ENCODE results near the gene NECTIN4.
"Not testable (repeated sequence)": the region's sequence is repeated elsewhere in the genome, so short reads cannot be mapped to it uniquely, and the experiment has no call there.

The NECTIN4 gene

GRCh38 chr1:161072751-161073449, 16.5 kb downstream of the NECTIN4 start:
- H3K27ac ChIP-seq (ENCODE audit: insufficient read depth, low read length, poor library complexity, severe bottlenecking), result no peak overlapping the region
- H3K4me1 ChIP-seq (ENCODE audit: control insufficient read depth, insufficient read depth, low read length, poor library complexity, severe bottlenecking), result peaks cover 22% of the 10 kb centered on the region
- no peaks in the 10 kb centered on the region for H3K36me3 ChIP-seq (ENCODE audit: control insufficient read depth, insufficient read depth, low read length)
- H3K4me3 ChIP-seq (ENCODE audit: insufficient read depth, low read depth, low read length, poor library complexity, severe bottlenecking), result no peak overlapping the region
- no peak for DNase-seq
- no peaks in the 10 kb centered on the region for H3K9me3 ChIP-seq (ENCODE audit: control insufficient read depth, low read length)
- H3K27me3 ChIP-seq (replicated peaks; ENCODE audit: control insufficient read depth, insufficient read depth, low read length, poor library complexity, severe bottlenecking), result no peaks in the 10 kb centered on the region

GRCh38 chr1:161071886-161072371, 17.4 kb downstream of the NECTIN4 start:
- Histone ChIP-seq H3K4me1 (ENCODE audit: control insufficient read depth, insufficient read depth, low read length, poor library complexity, severe bottlenecking) (peaks cover 31% of the 10 kb centered on the region), H3K27ac (ENCODE audit: insufficient read depth, low read length, poor library complexity, severe bottlenecking) (no peak overlapping the region), H3K4me3 (ENCODE audit: insufficient read depth, low read depth, low read length, poor library complexity, severe bottlenecking) (no peak overlapping the region), H3K9me3 (ENCODE audit: control insufficient read depth, low read length) (no peaks in the 10 kb centered on the region), H3K27me3 (replicated peaks; ENCODE audit: control insufficient read depth, insufficient read depth, low read length, poor library complexity, severe bottlenecking) (no peaks in the 10 kb centered on the region), H3K36me3 (ENCODE audit: control insufficient read depth, insufficient read depth, low read length) (no peaks in the 10 kb centered on the region)
- DNase-seq, result peak in 2 of 3 donors; percentile 9 to 22

DNA sequence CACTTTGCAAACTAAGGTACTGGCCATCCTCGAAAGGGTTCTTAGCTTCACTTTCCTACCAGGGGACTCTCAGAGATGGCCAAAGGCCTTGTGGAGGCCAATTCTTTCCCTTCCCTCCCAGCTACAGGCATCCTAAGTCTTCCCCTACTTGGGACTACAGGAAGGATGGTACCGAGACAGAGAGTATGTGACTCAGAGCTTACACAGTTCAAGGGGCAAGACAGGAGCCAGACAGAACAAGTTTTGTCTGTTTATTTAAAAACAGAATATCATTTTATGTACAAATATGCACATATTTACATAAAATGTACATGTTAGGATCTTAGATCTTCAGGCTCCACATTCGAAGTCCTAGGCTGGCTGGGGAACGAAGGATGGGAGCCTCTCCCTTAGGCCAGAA, 18.6 kb downstream of the NECTIN4 start:
- Histone ChIP-seq H3K9me3 (ENCODE audit: control insufficient read depth, low read length) (no peaks in the 10 kb centered on the region), H3K27ac (ENCODE audit: insufficient read depth, low read length, poor library complexity, severe bottlenecking) (no peak overlapping the region), H3K4me1 (ENCODE audit: control insufficient read depth, insufficient read depth, low read length, poor library complexity, severe bottlenecking) (peaks cover 42% of the 10 kb centered on the region), H3K27me3 (replicated peaks; ENCODE audit: control insufficient read depth, insufficient read depth, low read length, poor library complexity, severe bottlenecking) (no peaks in the 10 kb centered on the region), H3K36me3 (ENCODE audit: control insufficient read depth, insufficient read depth, low read length) (peaks cover 4% of the 10 kb centered on the region), H3K4me3 (ENCODE audit: insufficient read depth, low read depth, low read length, poor library complexity, severe bottlenecking) (no peak overlapping the region)
- DNase-seq, result no peak

GRCh38 chr1:161069731-161070270, 19.6 kb downstream of the NECTIN4 start, which contains the start of gene ARHGAP30:
TSS of gene ARHGAP30 (minus strand) at chr1:161069891. CDS start at chr1:161069624, 267 bp downstream.
- Histone ChIP-seq H3K27ac (ENCODE audit: insufficient read depth, low read length, poor library complexity, severe bottlenecking) (peak within 1 kb of the TSS; percentile 94), H3K27me3 (replicated peaks; ENCODE audit: control insufficient read depth, insufficient read depth, low read length, poor library complexity, severe bottlenecking) (no peaks in the 10 kb centered on the region), H3K9me3 (ENCODE audit: control insufficient read depth, low read length) (no peaks in the 10 kb centered on the region), H3K4me1 (ENCODE audit: control insufficient read depth, insufficient read depth, low read length, poor library complexity, severe bottlenecking) (peaks cover 48% of the 10 kb centered on the region), H3K36me3 (ENCODE audit: control insufficient read depth, insufficient read depth, low read length) (peaks cover 4% of the 10 kb centered on the region), H3K4me3 (ENCODE audit: insufficient read depth, low read depth, low read length, poor library complexity, severe bottlenecking) (peak within 1 kb of the TSS; percentile 89)
- peak; percentile 73 to 77 (median 76) for DNase-seq

DNA sequence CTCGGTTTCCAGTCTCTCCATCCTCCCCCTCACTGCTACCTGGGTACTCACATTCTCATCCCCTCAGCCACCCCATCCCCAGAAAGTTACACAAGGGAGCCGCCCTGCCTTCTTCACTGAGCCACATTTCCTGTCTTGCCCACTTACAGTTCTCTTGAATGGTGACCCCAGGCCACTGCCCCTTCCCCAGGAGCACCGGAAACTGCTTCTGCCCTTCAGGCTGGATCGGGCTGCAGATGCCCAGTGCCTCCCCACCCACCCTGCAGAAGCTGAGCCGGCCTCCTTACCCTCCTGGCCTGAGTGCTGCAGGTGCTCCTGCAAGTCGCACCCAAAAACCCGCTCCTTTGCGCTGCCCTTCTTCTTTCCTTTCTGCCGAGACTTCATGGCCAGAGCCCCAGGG, 20.1 kb downstream of the NECTIN4 start:
- peaks cover 53% of the 10 kb centered on the region for H3K4me1 ChIP-seq (ENCODE audit: control insufficient read depth, insufficient read depth, low read length, poor library complexity, severe bottlenecking)
- peak overlapping the region; percentile 89 for H3K4me3 ChIP-seq (ENCODE audit: insufficient read depth, low read depth, low read length, poor library complexity, severe bottlenecking)
- H3K27me3 ChIP-seq (replicated peaks; ENCODE audit: control insufficient read depth, insufficient read depth, low read length, poor library complexity, severe bottlenecking), result no peaks in the 10 kb centered on the region
- no peak for DNase-seq
- no peaks in the 10 kb centered on the region for H3K9me3 ChIP-seq (ENCODE audit: control insufficient read depth, low read length)
- peak overlapping the region; percentile 94 for H3K27ac ChIP-seq (ENCODE audit: insufficient read depth, low read length, poor library complexity, severe bottlenecking)
- peaks cover 4% of the 10 kb centered on the region for H3K36me3 ChIP-seq (ENCODE audit: control insufficient read depth, insufficient read depth, low read length)

DNA sequence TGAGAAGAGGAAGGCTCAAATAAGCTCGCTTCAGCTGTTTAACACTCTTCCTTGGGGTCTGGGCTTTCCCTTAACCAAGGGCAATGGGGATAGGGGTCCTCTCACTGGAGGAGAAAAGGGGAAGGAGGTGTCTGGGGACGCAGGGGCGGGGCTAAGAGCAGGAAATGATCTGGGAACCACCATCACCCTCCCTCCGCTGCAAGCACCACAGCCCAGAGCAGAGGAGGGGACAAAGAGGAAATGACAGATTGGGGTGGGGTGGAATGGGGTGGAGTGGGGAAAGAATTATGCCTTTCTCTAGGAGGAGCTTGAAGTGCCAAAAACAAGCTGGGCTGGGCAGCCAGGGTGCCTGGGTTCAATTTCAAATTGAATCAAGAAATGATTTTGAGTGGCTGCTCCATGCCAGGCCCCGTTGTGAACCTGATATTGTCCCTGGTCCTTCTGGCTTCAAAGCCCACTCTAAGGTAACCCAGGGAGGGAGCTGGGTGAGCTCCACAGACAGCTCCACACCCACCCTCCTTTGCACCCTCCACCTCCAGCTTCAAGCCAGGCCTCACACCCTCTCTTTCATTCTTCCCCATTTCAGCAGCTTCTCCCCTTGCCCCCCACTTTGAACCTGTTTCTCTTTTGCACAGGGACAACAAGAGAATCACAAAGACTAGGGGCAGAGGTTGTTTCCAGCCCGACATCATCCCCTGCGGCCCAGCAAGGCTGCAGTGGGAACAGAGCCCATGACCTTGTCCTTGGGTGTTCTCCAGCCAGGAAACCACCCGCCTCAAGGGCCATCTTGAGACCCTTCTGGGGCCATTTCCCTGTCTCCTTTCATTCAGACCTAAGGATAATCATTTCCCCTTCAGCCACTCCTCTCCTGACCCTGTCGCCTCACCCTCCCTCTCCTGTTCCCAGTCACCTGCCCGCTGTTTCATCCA, 20.8 kb downstream of the NECTIN4 start:
- Histone ChIP-seq H3K36me3 (ENCODE audit: control insufficient read depth, insufficient read depth, low read length) (peaks cover 4% of the 10 kb centered on the region), H3K27ac (ENCODE audit: insufficient read depth, low read length, poor library complexity, severe bottlenecking) (peak overlapping the region; percentile 94), H3K9me3 (ENCODE audit: control insufficient read depth, low read length) (no peaks in the 10 kb centered on the region), H3K27me3 (replicated peaks; ENCODE audit: control insufficient read depth, insufficient read depth, low read length, poor library complexity, severe bottlenecking) (no peaks in the 10 kb centered on the region), H3K4me3 (ENCODE audit: insufficient read depth, low read depth, low read length, poor library complexity, severe bottlenecking) (peak overlapping the region; percentile 89), H3K4me1 (ENCODE audit: control insufficient read depth, insufficient read depth, low read length, poor library complexity, severe bottlenecking) (peaks cover 58% of the 10 kb centered on the region)
- DNase-seq, result peak; percentile 77 to 80 (median 79)

DNA sequence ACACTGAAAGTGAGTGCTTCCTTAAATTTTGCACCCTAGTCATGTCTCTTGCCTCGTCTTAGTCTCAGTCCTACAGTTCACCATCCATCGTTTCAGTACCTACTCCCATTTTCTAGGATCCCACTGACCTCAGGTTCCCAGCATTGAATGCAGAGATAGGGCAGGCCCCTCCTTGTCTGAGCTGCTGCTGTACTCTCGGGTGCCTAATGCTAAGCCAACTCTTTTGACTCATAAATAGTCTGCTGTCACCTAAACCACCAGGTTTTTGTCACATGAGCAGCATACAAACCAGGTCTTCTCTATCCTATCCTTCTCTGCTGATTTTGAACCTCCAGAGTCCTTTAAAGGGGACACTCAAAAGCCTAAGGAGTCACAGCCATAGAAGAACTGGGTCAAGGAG, 22.7 kb downstream of the NECTIN4 start:
- Histone ChIP-seq H3K36me3 (ENCODE audit: control insufficient read depth, insufficient read depth, low read length) (peaks cover 4% of the 10 kb centered on the region), H3K27ac (ENCODE audit: insufficient read depth, low read length, poor library complexity, severe bottlenecking) (peak overlapping the region; percentile 94), H3K27me3 (replicated peaks; ENCODE audit: control insufficient read depth, insufficient read depth, low read length, poor library complexity, severe bottlenecking) (no peaks in the 10 kb centered on the region), H3K4me3 (ENCODE audit: insufficient read depth, low read depth, low read length, poor library complexity, severe bottlenecking) (peak overlapping the region; percentile 33), H3K4me1 (ENCODE audit: control insufficient read depth, insufficient read depth, low read length, poor library complexity, severe bottlenecking) (peaks cover 58% of the 10 kb centered on the region), H3K9me3 (ENCODE audit: control insufficient read depth, low read length) (no peaks in the 10 kb centered on the region)
- no peak for DNase-seq

- peaks cover 62% of the 10 kb centered on the region for H3K4me1 ChIP-seq (ENCODE audit: control insufficient read depth, insufficient read depth, low read length, poor library complexity, severe bottlenecking)
- H3K9me3 ChIP-seq (ENCODE audit: control insufficient read depth, low read length); DNase-seq; H3K27ac ChIP-seq (ENCODE audit: insufficient read depth, low read length, poor library complexity, severe bottlenecking); H3K4me3 ChIP-seq (ENCODE audit: insufficient read depth, low read depth, low read length, poor library complexity, severe bottlenecking); H3K27me3 ChIP-seq (replicated peaks; ENCODE audit: control insufficient read depth, insufficient read depth, low read length, poor library complexity, severe bottlenecking); H3K36me3 ChIP-seq (ENCODE audit: control insufficient read depth, insufficient read depth, low read length): not testable (repeated sequence)
Observed at GRCh38 chr1:161065681-161066080, 23.7 kb downstream of the NECTIN4 start.

GRCh38 chr1:161063936-161064335, 25.4 kb downstream of the NECTIN4 start:
- H3K4me3 ChIP-seq (ENCODE audit: insufficient read depth, low read depth, low read length, poor library complexity, severe bottlenecking); H3K9me3 ChIP-seq (ENCODE audit: control insufficient read depth, low read length); DNase-seq; H3K27me3 ChIP-seq (replicated peaks; ENCODE audit: control insufficient read depth, insufficient read depth, low read length, poor library complexity, severe bottlenecking): not testable (repeated sequence)
- Histone ChIP-seq H3K36me3 (ENCODE audit: control insufficient read depth, insufficient read depth, low read length) (peaks cover 18% of the 10 kb centered on the region), H3K4me1 (ENCODE audit: control insufficient read depth, insufficient read depth, low read length, poor library complexity, severe bottlenecking) (peaks cover 54% of the 10 kb centered on the region), H3K27ac (ENCODE audit: insufficient read depth, low read length, poor library complexity, severe bottlenecking) (peak overlapping the region; percentile 46)

Data from effector memory CD4-positive, alpha-beta T cell (primary cell).